ENCODE results near the gene ICAM1. TPM values are rescaled to one million over a fixed set of nuclear protein-coding genes. Genes with fewer than 3 reads are reported as not detected.

The ICAM1 gene
- polyA plus RNA-seq, 1 of the 3 experiments (the other 2 are of a cell fraction): 14.5 TPM

GRCh38 chr19:10290876-10291553 lies 20.1 kb downstream of the ICAM1 start:
- peaks cover 0 to 39% of the 10 kb centered on the region in 2 experiments; a peak in 1 of 4 replicates for H3K4me1 ChIP-seq (ENCODE audit: control insufficient read depth in 1 of 2, insufficient read depth in 2 of 2, low read depth in 1 of 2, low read length in 1 of 2)
- peak overlapping the region; percentile 39; the same call in 1 of the 2 replicates for H3K9ac ChIP-seq
- no peak overlapping the region for H3K27ac ChIP-seq (ENCODE audit: low read depth in 2 of 2, low read length in 1 of 2)
- WGBS (ENCODE audit: low lambda C conversion rate): 3% methylated on average over 19 of the region's 57 CpGs
- H3K9me2 ChIP-seq: no peaks in the 10 kb centered on the region
- CTCF ChIA-PET: interaction anchor here (0.6 to 7.4 kb wide), 13 partner anchors 11 to 152 kb away, joined by 3 to 65 read pairs (median 4); partner anchors contain the start of genes CDC37 and ICAM1
- peaks cover 6% of the 10 kb centered on the region for H3F3A ChIP-seq (replicated peaks; ENCODE audit: insufficient read depth)
- H3K36me3 ChIP-seq (replicated peaks in 1 of 2; ENCODE audit: control insufficient read depth in 1 of 2, insufficient read depth in 2 of 2, low read length in 1 of 2): no peaks in the 10 kb centered on the region
- peak overlapping the region; percentile 61 for H2AFZ ChIP-seq (ENCODE audit: low read depth)
- no peaks in the 10 kb centered on the region for H3K9me3 ChIP-seq
- H3K4me2 ChIP-seq: peak overlapping the region; percentile 98
- H3K27me3 ChIP-seq (ENCODE audit: insufficient read depth): no peaks in the 10 kb centered on the region; the same call in 1 of the 2 replicates
- no peaks in the 10 kb centered on the region for H3K79me2 ChIP-seq (ENCODE audit: insufficient read depth)
- POLR2A ChIA-PET: interaction anchor here (0.6 to 1.1 kb wide), 2 partner anchors 8 to 19 kb away, joined by 3 read pairs; no protein-coding TSS in a partner anchor
- TF ChIP-seq SIN3A (IDR thresholded peaks at IDR 0.05; ENCODE audit: borderline replicate concordance, low read depth, low read length): peak; percentile 36; the same call in 1 of the 2 replicates
- no peak for TF ChIP-seq ELF1 (IDR thresholded peaks at IDR 0.05)
- TF ChIP-seq RCOR1 (IDR thresholded peaks at IDR 0.05; ENCODE audit: low read length): no peak
- TF ChIP-seq IRF3 (IDR thresholded peaks at IDR 0.05; ENCODE audit: low read depth, low read length): no peak
- H3K4me3 ChIP-seq (ENCODE audit: low read depth in 2 of 2, low read length in 1 of 2): peak overlapping the region; percentile 45 to 77
- no peaks in the 10 kb centered on the region for H4K20me1 ChIP-seq (ENCODE audit: insufficient read depth)
- peak; percentile 70 for DNase-seq

GRCh38 chr19:10291554-10292205 lies 20.8 kb downstream of the ICAM1 start:
- DNase-seq: no peak
- Histone ChIP-seq H3K9ac (peak overlapping the region; percentile 39; the same call in 1 of the 2 replicates), H3K27me3 (ENCODE audit: insufficient read depth) (no peaks in the 10 kb centered on the region; the same call in 1 of the 2 replicates), H3K4me3 (ENCODE audit: low read depth in 2 of 2, low read length in 1 of 2) (peak overlapping the region; percentile 45 to 77), H3K9me2 (no peaks in the 10 kb centered on the region), H4K20me1 (ENCODE audit: insufficient read depth) (no peaks in the 10 kb centered on the region), H3K4me2 (peak overlapping the region; percentile 98), H3K27ac (ENCODE audit: low read depth in 2 of 2, low read length in 1 of 2) (no peak overlapping the region), H3F3A (replicated peaks; ENCODE audit: insufficient read depth) (peaks cover 3% of the 10 kb centered on the region), H2AFZ (ENCODE audit: low read depth) (peak overlapping the region; percentile 61), H3K36me3 (replicated peaks in 1 of 2; ENCODE audit: control insufficient read depth in 1 of 2, insufficient read depth in 2 of 2, low read length in 1 of 2) (no peaks in the 10 kb centered on the region), H3K79me2 (ENCODE audit: insufficient read depth) (no peaks in the 10 kb centered on the region), H3K4me1 (ENCODE audit: control insufficient read depth in 1 of 2, insufficient read depth in 2 of 2, low read depth in 1 of 2, low read length in 1 of 2) (peaks cover 0 to 39% of the 10 kb centered on the region in 2 experiments; a peak in 1 of 4 replicates), H3K9me3 (no peaks in the 10 kb centered on the region)
- POLR2A ChIA-PET: interaction anchor here (0.6 to 1.1 kb wide), 3 partner anchors 8 to 67 kb away, joined by 3 to 6 read pairs (median 3); no protein-coding TSS in a partner anchor
- CTCF ChIA-PET: interaction anchor here (0.6 to 2.9 kb wide), 11 partner anchors 12 to 153 kb away, joined by 3 to 21 read pairs (median 4); partner anchors contain the start of genes CDC37 and ICAM1
- WGBS (ENCODE audit: low lambda C conversion rate): 2% methylated on average over 33 of the region's 49 CpGs
- no peak for TF ChIP-seq POLR2AphosphoS5 (IDR thresholded peaks at IDR 0.05; ENCODE audit: low read depth, low read length)
- TF ChIP-seq MAX (IDR thresholded peaks at IDR 0.05; ENCODE audit: low read depth): peak; percentile 1; the same call in 1 of the 2 replicates
- no peak for TF ChIP-seq RFX5 (IDR thresholded peaks at IDR 0.05; ENCODE audit: low read length)
